Measurements from ENCODE around the gene COL18A1. TPM values are rescaled to one million over a fixed set of nuclear protein-coding genes. Genes with fewer than 3 reads are reported as not detected.

COL18A1 gene
- total and polyA plus RNA-seq, 2 donors (not counting 1 experiment from before 2014, with no cell fraction given), result 15.6 to 24.7 TPM

- H3K27ac Mint-ChIP-seq, result no peak overlapping the region
- POLR2A ChIA-PET, result no interaction called here
- CTCF ChIA-PET, result interaction anchor here (0.7 to 3.0 kb wide), 9 partner anchors 10 to 490 kb away, joined by 3 to 74 read pairs (median 4); no protein-coding TSS in a partner anchor
- no peaks in the 10 kb centered on the region for H3K9me3 Mint-ChIP-seq (ENCODE audit: insufficient read depth)
- peaks cover 6% of the 10 kb centered on the region for H3K4me1 Mint-ChIP-seq
- no peaks in the 10 kb centered on the region for H3K36me3 ChIP-seq (replicated peaks in 1 of 2; ENCODE audit: control extremely low read depth in 1 of 2, control insufficient read depth in 1 of 2, extremely low read depth in 1 of 2, insufficient read depth in 2 of 2, low read length in 1 of 2)
- H3K79me2 ChIP-seq (ENCODE audit: control insufficient read depth, insufficient read depth, low read length), result no peaks in the 10 kb centered on the region
- H3K4me3 ChIP-seq (ENCODE audit: control extremely low read depth in 1 of 5, extremely low read depth in 1 of 5, insufficient read depth in 1 of 5, low read depth in 2 of 5, low read length in 4 of 5), result no peak overlapping the region
- peak overlapping the region; percentile 73 for H2AFZ ChIP-seq (ENCODE audit: insufficient read depth, low read depth, low read length, poor library complexity, severe bottlenecking)
- peaks cover 0 to 10% (median 0%) of the 10 kb centered on the region in 3 donors for H3K9me3 ChIP-seq (ENCODE audit: control extremely low read depth in 1 of 3, control insufficient read depth in 2 of 3, insufficient read depth in 1 of 3, low read length in 2 of 3)
- no peak overlapping the region for H3K27ac ChIP-seq (ENCODE audit: low read length in 2 of 2)
- no peak for TF ChIP-seq EZH2 (IDR thresholded peaks at IDR 0.05; ENCODE audit: borderline replicate concordance, insufficient read depth, low read depth, low read length, poor library complexity, severe bottlenecking)
- no peak for TF ChIP-seq CTCF (IDR thresholded peaks at IDR 0.05)
- intact Hi-C loops (cut with micrococcal nuclease), result loop anchor here (1.0 kb wide), 2 partner anchors 38 to 288 kb away; no protein-coding TSS in a partner anchor
- H3K27me3 Mint-ChIP-seq, result peaks cover 10% of the 10 kb centered on the region
- whole genome bisulfite sequencing (ENCODE audit: insufficient coverage), result 96% methylated on average over 28 of the region's 28 CpGs
- peaks cover 0 to 21% (median 2%) of the 10 kb centered on the region in 4 experiments for H3K27me3 ChIP-seq (replicated peaks in 1 of 4; ENCODE audit: control extremely low read depth in 1 of 4, control insufficient read depth in 3 of 4, insufficient read depth in 4 of 4, low read length in 3 of 4)
- H3K4me2 ChIP-seq (replicated peaks; ENCODE audit: low read depth, low read length, poor library complexity, severe bottlenecking), result peak overlapping the region; percentile 77
- H3K4me1 ChIP-seq (ENCODE audit: control insufficient read depth in 2 of 2, insufficient read depth in 2 of 2, low read length in 2 of 2), result peaks cover 9 to 11% of the 10 kb centered on the region in 2 donors
- H3K4me3 Mint-ChIP-seq, result no peak overlapping the region
- no peak overlapping the region for H3K9ac ChIP-seq (ENCODE audit: low read length)
- H4K20me1 ChIP-seq (ENCODE audit: control insufficient read depth, insufficient read depth, low read length, poor library complexity, severe bottlenecking), result no peaks in the 10 kb centered on the region
- peak; percentile 20 for DNase-seq
- ATAC-seq (ENCODE audit: low read depth), result no peak
Measured at GRCh38 chr21:45439901-45440461, 35.0 kb downstream of the COL18A1 start.

GRCh38 chr21:45440736-45441350, 35.9 kb downstream of the COL18A1 start:
- no peak overlapping the region for H3K4me3 ChIP-seq (ENCODE audit: control extremely low read depth in 1 of 5, extremely low read depth in 1 of 5, insufficient read depth in 1 of 5, low read depth in 2 of 5, low read length in 4 of 5)
- H3K9me3 Mint-ChIP-seq (ENCODE audit: insufficient read depth), result no peaks in the 10 kb centered on the region
- H3K27me3 Mint-ChIP-seq, result peaks cover 6% of the 10 kb centered on the region
- no peak overlapping the region for H3K4me3 Mint-ChIP-seq
- peaks cover 0 to 19% (median 0%) of the 10 kb centered on the region in 4 experiments for H3K27me3 ChIP-seq (replicated peaks in 1 of 4; ENCODE audit: control extremely low read depth in 1 of 4, control insufficient read depth in 3 of 4, insufficient read depth in 4 of 4, low read length in 3 of 4)
- TF ChIP-seq CTCF (IDR thresholded peaks at IDR 0.05), result no peak
- no peak for TF ChIP-seq EZH2 (IDR thresholded peaks at IDR 0.05; ENCODE audit: borderline replicate concordance, insufficient read depth, low read depth, low read length, poor library complexity, severe bottlenecking)
- WGBS (ENCODE audit: insufficient coverage), result 96% methylated on average over 18 of the region's 22 CpGs
- H2AFZ ChIP-seq (ENCODE audit: insufficient read depth, low read depth, low read length, poor library complexity, severe bottlenecking), result no peak overlapping the region
- no peak overlapping the region for H3K27ac Mint-ChIP-seq
- peaks cover 6% of the 10 kb centered on the region for H3K4me1 Mint-ChIP-seq
- no peak overlapping the region for H3K27ac ChIP-seq (ENCODE audit: low read length in 2 of 2)
- no peak overlapping the region for H3K4me2 ChIP-seq (replicated peaks; ENCODE audit: low read depth, low read length, poor library complexity, severe bottlenecking)
- intact Hi-C loops (cut with micrococcal nuclease), result no loop called here
- H3K9me3 ChIP-seq (ENCODE audit: control extremely low read depth in 1 of 3, control insufficient read depth in 2 of 3, insufficient read depth in 1 of 3, low read length in 2 of 3), result peaks cover 0 to 8% (median 0%) of the 10 kb centered on the region in 3 donors
- no peak overlapping the region for H3K9ac ChIP-seq (ENCODE audit: low read length)
- H3K4me1 ChIP-seq (ENCODE audit: control insufficient read depth in 2 of 2, insufficient read depth in 2 of 2, low read length in 2 of 2), result peaks cover 9 to 11% of the 10 kb centered on the region in 2 donors
- H3K79me2 ChIP-seq (ENCODE audit: control insufficient read depth, insufficient read depth, low read length), result no peaks in the 10 kb centered on the region
- DNase-seq (no peak), ATAC-seq (ENCODE audit: low read depth) (no peak)
- CTCF ChIA-PET, result interaction anchor here (1.2 to 3.0 kb wide), 6 partner anchors 148 to 491 kb away, joined by 3 to 74 read pairs (median 6); no protein-coding TSS in a partner anchor
- POLR2A ChIA-PET, result no interaction called here
- no peaks in the 10 kb centered on the region for H4K20me1 ChIP-seq (ENCODE audit: control insufficient read depth, insufficient read depth, low read length, poor library complexity, severe bottlenecking)
- no peaks in the 10 kb centered on the region for H3K36me3 ChIP-seq (replicated peaks in 1 of 2; ENCODE audit: control extremely low read depth in 1 of 2, control insufficient read depth in 1 of 2, extremely low read depth in 1 of 2, insufficient read depth in 2 of 2, low read length in 1 of 2)
